Activated naive CD8-positive, alpha-beta T cell treated with anti-CD3 and anti-CD28 coated beads for 36 hours (primary cell): ENCODE measurements around the gene PLCB4. TPM values are rescaled to one million over a fixed set of nuclear protein-coding genes. Genes with fewer than 3 reads are reported as not detected.
"Not testable (repeated sequence)": the region's sequence is repeated elsewhere in the genome, so short reads cannot be mapped to it uniquely, and the experiment has no call there.

Source experiments
- DNase-seq: peaks from one replicate; pipeline ENCODE4 v3.0.0; 2021
- H3K27ac Mint-ChIP-seq: one replicate; pipeline ENCODE4 v1.8.0; 2022; ENCODE audit warnings: mild to moderate bottlenecking, moderate library complexity, mixed read lengths
- H3K27me3 Mint-ChIP-seq: one replicate; pipeline ENCODE4 v1.8.0; 2022; ENCODE audit warnings: mild to moderate bottlenecking, mixed read lengths
- H3K36me3 Mint-ChIP-seq: one replicate; pipeline ENCODE4 v1.8.0; 2021; ENCODE audit warnings: mild to moderate bottlenecking, mixed read lengths
- H3K4me1 Mint-ChIP-seq: one replicate; pipeline ENCODE4 v1.8.0; 2021; ENCODE audit warnings: mixed read lengths
- H3K4me3 Mint-ChIP-seq: one replicate; pipeline ENCODE4 v1.8.0; 2022; ENCODE audit warnings: mild to moderate bottlenecking, moderate library complexity, mixed read lengths
- H3K9me3 Mint-ChIP-seq: one replicate; pipeline ENCODE4 v1.8.0; 2022; ENCODE audit warnings: mixed read lengths
- total RNA-seq, 2 experiments: library from RNA; stranded (reverse); gene quantifications; one replicate each; pipeline ENCODE4 v1.2.3, GENCODE V29; 2021

PLCB4 gene
- total RNA-seq, 2 experiments from 2014 or later, result not detected

GRCh38 chr20:9375221-9375681 lies 306.4 kb downstream of the PLCB4 start:
- DNase-seq, result no peak
- H3K9me3 Mint-ChIP-seq, result no peaks in the 10 kb centered on the region
- H3K4me3 Mint-ChIP-seq, result no peak overlapping the region
- no peaks in the 10 kb centered on the region for H3K36me3 Mint-ChIP-seq
- H3K27ac Mint-ChIP-seq, result no peak overlapping the region
- no peaks in the 10 kb centered on the region for H3K27me3 Mint-ChIP-seq
- no peaks in the 10 kb centered on the region for H3K4me1 Mint-ChIP-seq

DNA sequence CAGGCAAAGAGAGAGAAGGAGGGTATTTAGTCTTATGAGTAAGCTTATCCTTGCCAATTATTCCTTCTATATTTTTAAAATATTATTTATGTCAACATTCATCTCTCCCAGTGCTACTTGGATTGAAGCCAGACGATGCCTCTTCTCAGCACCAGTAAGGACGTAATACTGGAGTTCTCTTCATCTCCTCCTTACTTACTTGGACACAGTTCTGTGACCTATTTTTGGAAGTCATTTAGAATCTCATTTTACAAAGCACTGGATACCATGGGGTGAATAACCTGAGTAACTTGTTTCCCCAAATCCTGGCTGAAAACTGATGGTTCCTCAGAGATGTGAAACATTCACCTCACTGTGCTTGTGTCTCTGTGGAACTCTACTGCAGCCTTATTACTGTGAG lies 308.1 kb downstream of the PLCB4 start:
- Mint-ChIP-seq H3K27me3 (no peaks in the 10 kb centered on the region), H3K4me1 (no peaks in the 10 kb centered on the region), H3K9me3 (no peaks in the 10 kb centered on the region), H3K36me3 (no peaks in the 10 kb centered on the region), H3K4me3 (no peak overlapping the region), H3K27ac (no peak overlapping the region)
- no peak for DNase-seq

DNA sequence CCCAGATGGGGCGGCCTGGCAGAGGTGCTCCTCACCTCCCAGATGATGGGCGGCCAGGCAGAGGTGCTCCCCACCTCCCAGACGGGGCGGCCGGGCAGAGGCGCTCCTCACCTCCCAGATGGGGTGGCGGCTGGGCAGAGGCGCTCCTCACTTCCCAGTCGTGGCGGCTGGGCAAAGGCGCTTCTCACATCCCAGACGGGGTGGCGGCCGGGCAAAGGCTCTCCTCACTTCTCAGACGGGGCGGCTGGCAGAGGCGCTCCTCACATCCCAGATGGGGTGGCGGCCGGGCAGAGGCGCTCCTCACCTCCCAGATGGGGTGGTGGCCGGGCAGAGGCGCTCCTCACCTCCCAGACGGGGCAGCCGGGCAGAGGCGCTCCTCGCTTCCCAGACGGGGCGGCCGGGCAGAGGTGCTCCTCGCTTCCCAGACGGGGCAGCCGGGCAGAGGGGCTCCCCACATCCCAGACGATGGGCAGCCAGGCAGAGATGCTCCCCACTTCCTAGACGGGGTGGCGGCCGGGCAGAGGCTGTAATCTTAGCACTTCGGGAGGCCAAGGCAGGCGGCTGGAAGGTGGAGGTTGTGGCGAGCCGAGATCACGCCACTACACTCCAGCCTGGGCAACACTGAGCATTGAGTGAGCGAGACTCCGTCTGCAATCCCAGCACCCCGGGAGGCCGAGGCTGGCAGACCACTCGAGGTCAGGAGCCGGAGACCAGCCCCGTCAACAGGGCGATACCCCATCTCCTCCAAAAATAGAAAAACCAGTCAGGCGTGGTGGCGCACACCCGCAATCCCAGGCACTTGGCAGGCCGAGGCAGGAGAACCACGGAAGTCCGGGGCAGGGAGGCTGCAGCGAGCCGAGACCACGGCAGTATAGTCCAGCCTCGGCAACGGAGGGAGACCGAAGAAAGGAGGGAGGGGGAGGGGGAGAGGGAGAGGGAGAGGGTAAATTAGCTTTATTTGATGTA lies 316.7 kb downstream of the PLCB4 start:
- DNase-seq, H3K27me3 Mint-ChIP-seq, H3K4me1 Mint-ChIP-seq, H3K9me3 Mint-ChIP-seq, H3K4me3 Mint-ChIP-seq, H3K36me3 Mint-ChIP-seq, H3K27ac Mint-ChIP-seq: not testable (repeated sequence)

DNA sequence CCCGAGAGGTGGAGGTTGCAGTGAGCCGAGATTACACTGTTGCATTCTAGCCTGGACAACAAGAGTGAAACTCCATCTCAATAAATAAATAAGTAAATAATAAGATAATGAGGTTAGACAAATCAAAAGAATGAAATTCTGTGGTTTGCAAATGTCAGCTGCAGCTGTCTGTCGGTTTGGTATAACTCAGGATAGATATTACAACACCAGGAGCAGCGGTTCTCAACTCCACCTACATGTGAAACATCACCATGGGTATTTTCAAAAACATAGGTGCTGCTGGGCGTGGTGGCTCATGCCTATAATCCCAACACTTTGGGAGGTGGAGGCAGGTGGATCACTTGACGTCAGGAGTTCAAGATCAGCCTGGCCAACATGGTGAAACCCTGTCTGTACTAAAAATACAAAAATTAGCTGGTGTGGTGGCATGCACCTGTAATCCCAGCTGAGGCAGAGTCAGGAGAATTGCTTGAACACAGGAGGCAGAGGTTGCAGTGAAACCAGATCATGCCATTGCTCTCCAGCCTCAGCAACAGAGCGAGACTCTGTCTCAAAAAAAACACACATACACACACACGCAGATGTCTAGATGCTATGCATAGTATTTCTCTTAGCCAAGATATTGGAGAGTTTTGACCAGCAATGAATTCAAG lies 319.4 kb downstream of the PLCB4 start:
- Mint-ChIP-seq H3K4me1 (no peaks in the 10 kb centered on the region), H3K36me3 (no peaks in the 10 kb centered on the region), H3K27me3 (no peaks in the 10 kb centered on the region), H3K27ac (no peak overlapping the region), H3K9me3 (peaks cover 2% of the 10 kb centered on the region), H3K4me3 (no peak overlapping the region)
- no peak for DNase-seq

GRCh38 chr20:9388813-9389161 lies 319.9 kb downstream of the PLCB4 start:
- no peaks in the 10 kb centered on the region for H3K27me3 Mint-ChIP-seq
- no peak for DNase-seq
- no peaks in the 10 kb centered on the region for H3K4me1 Mint-ChIP-seq
- H3K4me3 Mint-ChIP-seq, result no peak overlapping the region
- H3K9me3 Mint-ChIP-seq, result peaks cover 2% of the 10 kb centered on the region
- no peak overlapping the region for H3K27ac Mint-ChIP-seq
- no peaks in the 10 kb centered on the region for H3K36me3 Mint-ChIP-seq

GRCh38 chr20:9389346-9389745 lies 320.5 kb downstream of the PLCB4 start:
- Mint-ChIP-seq H3K36me3 (no peaks in the 10 kb centered on the region), H3K27ac (no peak overlapping the region), H3K9me3 (no peaks in the 10 kb centered on the region), H3K27me3 (no peaks in the 10 kb centered on the region), H3K4me3 (no peak overlapping the region), H3K4me1 (no peaks in the 10 kb centered on the region)
- DNase-seq, result no peak

GRCh38 chr20:9390441-9390840 lies 321.6 kb downstream of the PLCB4 start:
- Mint-ChIP-seq H3K27me3 (no peaks in the 10 kb centered on the region), H3K36me3 (no peaks in the 10 kb centered on the region), H3K27ac (no peak overlapping the region), H3K9me3 (no peaks in the 10 kb centered on the region), H3K4me3 (no peak overlapping the region), H3K4me1 (no peaks in the 10 kb centered on the region)
- DNase-seq, result no peak

GRCh38 chr20:9392892-9393857 lies 324.3 kb downstream of the PLCB4 start:
- H3K4me1 Mint-ChIP-seq, result no peaks in the 10 kb centered on the region

DNA sequence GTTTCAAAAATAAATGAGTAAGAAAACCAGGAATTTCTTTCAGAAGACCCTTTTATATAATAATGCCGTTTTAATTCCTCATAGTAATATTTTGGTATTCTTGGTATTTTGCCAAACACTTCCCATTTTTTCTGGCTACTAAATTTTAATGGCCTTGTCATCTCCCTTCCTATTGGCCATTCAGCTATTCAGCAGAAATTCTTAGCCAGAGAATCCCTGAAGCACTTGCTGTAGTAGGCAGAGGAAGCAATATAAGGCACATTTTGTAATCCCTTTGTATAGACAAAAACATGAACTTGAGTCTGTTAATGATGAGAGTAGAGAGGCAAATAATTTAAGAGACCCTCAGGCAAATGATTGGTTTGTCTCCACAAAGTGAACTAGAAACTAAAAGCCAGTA lies 327.1 kb downstream of the PLCB4 start:
- no peak for DNase-seq
- H3K9me3 Mint-ChIP-seq, result no peaks in the 10 kb centered on the region
- H3K27me3 Mint-ChIP-seq, result no peaks in the 10 kb centered on the region
- H3K27ac Mint-ChIP-seq, result no peak overlapping the region
- no peak overlapping the region for H3K4me3 Mint-ChIP-seq
- H3K4me1 Mint-ChIP-seq, result no peaks in the 10 kb centered on the region
- no peaks in the 10 kb centered on the region for H3K36me3 Mint-ChIP-seq

More at GRCh38 chr20:9392892-9393857, 324.3 kb downstream of the PLCB4 start:
- Mint-ChIP-seq H3K4me3 (no peak overlapping the region), H3K27me3 (no peaks in the 10 kb centered on the region), H3K27ac (no peak overlapping the region), H3K9me3 (no peaks in the 10 kb centered on the region), H3K36me3 (no peaks in the 10 kb centered on the region)
- no peak for DNase-seq

- no peak overlapping the region for H3K4me3 Mint-ChIP-seq
- no peaks in the 10 kb centered on the region for H3K36me3 Mint-ChIP-seq
- no peaks in the 10 kb centered on the region for H3K27me3 Mint-ChIP-seq
- no peaks in the 10 kb centered on the region for H3K9me3 Mint-ChIP-seq
- no peak for DNase-seq
- no peak overlapping the region for H3K27ac Mint-ChIP-seq
- no peaks in the 10 kb centered on the region for H3K4me1 Mint-ChIP-seq
Measured at GRCh38 chr20:9397928-9398327, 329.0 kb downstream of the PLCB4 start.

DNA sequence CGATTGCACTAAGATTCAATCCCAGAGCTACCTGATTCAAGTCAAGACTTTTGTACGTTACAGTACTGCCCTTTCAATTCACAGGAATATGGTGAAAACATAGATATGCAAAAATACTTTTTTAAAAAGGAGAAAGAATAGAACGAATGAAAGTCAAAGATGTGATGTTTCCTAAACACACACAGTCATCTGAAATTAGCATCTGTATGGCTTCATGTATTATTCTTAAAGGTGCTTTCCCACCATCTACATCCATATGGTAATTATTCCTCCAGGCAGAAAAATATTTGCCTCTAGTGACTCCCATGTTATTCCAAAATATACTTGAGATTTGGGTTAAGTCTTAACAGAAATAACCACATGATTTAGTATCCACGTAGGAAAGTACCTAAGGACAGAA lies 330.0 kb downstream of the PLCB4 start:
- no peak for DNase-seq
- no peak overlapping the region for H3K27ac Mint-ChIP-seq
- no peaks in the 10 kb centered on the region for H3K4me1 Mint-ChIP-seq
- H3K4me3 Mint-ChIP-seq, result no peak overlapping the region
- H3K27me3 Mint-ChIP-seq, result no peaks in the 10 kb centered on the region
- no peaks in the 10 kb centered on the region for H3K9me3 Mint-ChIP-seq
- no peaks in the 10 kb centered on the region for H3K36me3 Mint-ChIP-seq

DNA sequence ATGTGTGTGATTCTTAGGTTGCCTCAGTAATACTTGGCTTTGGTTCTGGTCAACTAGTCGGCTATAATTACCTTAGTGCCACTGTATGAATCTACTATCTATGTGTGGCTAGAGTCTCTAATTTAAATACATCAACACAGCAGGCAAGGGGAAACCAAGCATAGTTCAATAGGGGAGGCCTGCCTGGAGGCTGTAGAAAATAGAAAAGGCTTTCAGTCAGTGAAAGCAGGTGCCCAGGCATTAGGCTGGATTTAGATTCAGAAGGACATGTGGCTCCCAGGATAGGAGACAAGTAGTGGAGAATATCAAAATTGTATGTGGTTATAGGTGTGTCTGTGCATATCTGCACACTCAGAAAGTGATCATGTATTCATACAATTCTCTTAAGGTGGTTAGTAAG lies 330.4 kb downstream of the PLCB4 start:
- Mint-ChIP-seq H3K27me3 (no peaks in the 10 kb centered on the region), H3K9me3 (no peaks in the 10 kb centered on the region), H3K4me3 (no peak overlapping the region), H3K27ac (no peak overlapping the region), H3K4me1 (no peaks in the 10 kb centered on the region), H3K36me3 (no peaks in the 10 kb centered on the region)
- no peak for DNase-seq

DNA sequence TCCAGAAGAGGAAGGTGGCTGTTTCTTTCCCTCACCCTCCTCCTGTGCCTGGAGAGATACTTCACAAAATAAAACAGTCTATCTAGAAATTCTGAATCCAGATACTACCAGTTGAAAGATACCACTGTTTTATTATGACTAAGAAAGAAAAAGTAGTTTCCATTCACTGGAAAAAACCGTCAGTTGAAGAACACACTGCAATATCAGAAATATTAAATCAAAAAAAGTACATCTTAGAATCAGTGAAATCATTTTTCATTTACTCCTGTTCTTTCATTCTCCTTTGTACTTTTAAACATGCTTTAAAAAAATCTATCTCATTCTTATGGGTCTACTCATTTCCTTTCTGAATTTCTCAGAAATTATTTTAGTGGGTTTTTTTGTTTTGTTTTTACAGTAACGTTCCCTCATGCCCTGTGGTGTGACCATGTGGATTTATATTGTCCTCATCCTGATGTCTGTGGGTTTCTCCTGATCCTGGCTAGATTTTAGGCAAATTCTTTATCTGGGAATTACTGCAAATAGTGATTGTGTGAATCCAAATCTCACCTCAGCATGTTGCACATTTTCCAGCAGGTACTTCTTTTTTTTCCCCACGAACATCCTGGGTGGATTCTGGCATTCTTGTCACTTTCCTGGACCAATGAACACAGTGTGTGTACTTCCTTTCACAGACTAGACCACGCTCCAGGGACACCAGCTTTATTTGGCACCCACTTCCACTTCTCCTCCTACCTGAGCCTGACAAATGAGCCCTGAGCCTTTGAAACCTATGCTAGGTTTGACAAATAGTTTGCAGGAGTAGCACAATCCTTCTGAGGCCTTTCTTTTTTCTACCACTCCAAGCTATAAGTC lies 331.5 kb downstream of the PLCB4 start:
- Mint-ChIP-seq H3K9me3 (no peaks in the 10 kb centered on the region), H3K4me3 (no peak overlapping the region), H3K4me1 (no peaks in the 10 kb centered on the region), H3K36me3 (no peaks in the 10 kb centered on the region), H3K27me3 (no peaks in the 10 kb centered on the region), H3K27ac (no peak overlapping the region)
- no peak for DNase-seq

- Mint-ChIP-seq H3K27me3 (no peaks in the 10 kb centered on the region), H3K27ac (no peak overlapping the region), H3K4me3 (no peak overlapping the region), H3K9me3 (no peaks in the 10 kb centered on the region), H3K36me3 (no peaks in the 10 kb centered on the region), H3K4me1 (no peaks in the 10 kb centered on the region)
- DNase-seq, result no peak
Measured at GRCh38 chr20:9401371-9401770, 332.5 kb downstream of the PLCB4 start.
